Left colon (tissue), 2 donors: ENCODE results near the gene YIF1A. TPM values are rescaled to one million over a fixed set of nuclear protein-coding genes. Genes with fewer than 3 reads are reported as not detected.
"Not testable (repeated sequence)": the region's sequence is repeated elsewhere in the genome, so short reads cannot be mapped to it uniquely, and the experiment has no call there.

ENCODE experiments used
- ATAC-seq: fragments of 200-7000 bp; cut with Tn5 transposase; one replicate; pipeline ENCODE4 v1.9.1; 2020; ENCODE audit warnings: mild to moderate bottlenecking, moderate library complexity
- DNase-seq, 2 donors: peaks; one replicate each; pipeline ENCODE4 v3.0.0-alpha.2; 2020
- intact Hi-C, 2 donors: fragments of 100-400 bp; cut with DNase I in 1 of 2; cut with micrococcal nuclease in 1 of 2; formaldehyde crosslinking; loops; one replicate each; pipeline versions ENCODE4 v1.11.2 to v1.14.0; 2022; cut with DNase I, micrococcal nuclease
- total RNA-seq, 2 donors: library from RNA; stranded (reverse); fragmentation: NEBNext Ultra II Directional; extraction: Animal tissue kit (Norgen Biotek cat#: 25700); gene quantifications; one replicate each; pipeline ENCODE4 v1.2.1, GENCODE V29; 2021
- donor health status: DM: no; HTN: no; CAD: no.
- donor health status: DM: yes; HTN: yes; CAD: no.

Gene YIF1A
- total RNA-seq, 2 donors from 2014 or later, result 87.8 to 101 TPM

GRCh38 chr11:66263785-66264184 lies 25.2 kb downstream of the YIF1A start:
- ATAC-seq (no peak), DNase-seq (no peak)
- intact Hi-C loops, result no loop called here

GRCh38 chr11:66263231-66263630 lies 25.7 kb downstream of the YIF1A start:
- ATAC-seq, result no peak
- DNase-seq, result no peak
- intact Hi-C loops, result no loop called here

GRCh38 chr11:66262696-66263095 lies 26.2 kb downstream of the YIF1A start:
- ATAC-seq (no peak), DNase-seq (no peak)
- intact Hi-C loops, result no loop called here

- DNase-seq (no peak), ATAC-seq (no peak)
- intact Hi-C loops, result no loop called here
These were observed 26.8 kb downstream of the YIF1A start for GRCh38 chr11:66262191-66262590.

- intact Hi-C loops, result no loop called here
- DNase-seq, result no peak
- no peak for ATAC-seq
These were observed 27.4 kb downstream of the YIF1A start for GRCh38 chr11:66261578-66261977.

GRCh38 chr11:66259956-66260355 lies 29.0 kb downstream of the YIF1A start:
- intact Hi-C loops, result no loop called here

GRCh38 chr11:66259225-66259624 lies 29.7 kb downstream of the YIF1A start:
- ATAC-seq (no peak), DNase-seq (no peak)
- intact Hi-C loops, result no loop called here

More at GRCh38 chr11:66259956-66260355, 29.0 kb downstream of the YIF1A start:
- no peak for DNase-seq
- ATAC-seq, result no peak

GRCh38 chr11:66258473-66258893 lies 30.5 kb downstream of the YIF1A start:
- ATAC-seq (peak; percentile 12), DNase-seq (no peak)
- intact Hi-C loops, result no loop called here

GRCh38 chr11:66253081-66253480 lies 35.9 kb downstream of the YIF1A start:
- ATAC-seq, intact Hi-C loops, DNase-seq: not testable (repeated sequence)

GRCh38 chr11:66251809-66252208 lies 37.1 kb downstream of the YIF1A start:
- DNase-seq (no peak), ATAC-seq (no peak)
- intact Hi-C loops, result no loop called here

- intact Hi-C loops, result no loop called here
- no peak for DNase-seq
- ATAC-seq, result no peak
These were observed 40.0 kb downstream of the YIF1A start for GRCh38 chr11:66248903-66249302.

- ATAC-seq, result no peak
- DNase-seq, result no peak
These were observed 41.1 kb downstream of the YIF1A start for GRCh38 chr11:66247801-66248200.

GRCh38 chr11:66247295-66247694 lies 41.6 kb downstream of the YIF1A start:
- ATAC-seq, result no peak
- intact Hi-C loops, result no loop called here
- DNase-seq, result no peak

More at GRCh38 chr11:66247801-66248200, 41.1 kb downstream of the YIF1A start:
- intact Hi-C loops, result no loop called here

GRCh38 chr11:66243782-66244535 lies 45.0 kb downstream of the YIF1A start:
- DNase-seq, result no peak
- no peak for ATAC-seq
- intact Hi-C loops, result no loop called here

GRCh38 chr11:66242095-66242765 lies 46.7 kb downstream of the YIF1A start:
- DNase-seq, result no peak
- intact Hi-C loops, result no loop called here
- no peak for ATAC-seq

- DNase-seq (no peak), ATAC-seq (no peak)
- intact Hi-C loops, result no loop called here
These were observed 48.2 kb downstream of the YIF1A start for GRCh38 chr11:66240781-66241136.

GRCh38 chr11:66239998-66240780 lies 48.8 kb downstream of the YIF1A start:
- DNase-seq (no peak), ATAC-seq (no peak)
- intact Hi-C loops, result no loop called here

GRCh38 chr11:66239511-66239910 lies 49.4 kb downstream of the YIF1A start:
- ATAC-seq, result no peak
- intact Hi-C loops, result no loop called here
- DNase-seq, result no peak

GRCh38 chr11:66238786-66239413 lies 50.0 kb downstream of the YIF1A start:
- intact Hi-C loops, result no loop called here
- ATAC-seq (no peak), DNase-seq (no peak)
